ENCODE results near the gene ABHD18. TPM values are rescaled to one million over a fixed set of nuclear protein-coding genes. Genes with fewer than 3 reads are reported as not detected.

The ABHD18 gene
- 10.9 and 17.5 TPM in 2 replicates for polyA plus RNA-seq
- polyA minus RNA-seq, result 21.4 and 23.8 TPM in 2 replicates

GRCh38 chr4:127965062-127965802 lies at the start of gene ABHD18, which contains the start of gene MFSD8:
ABHD18 (plus strand) TSS chr4:127965406; CDS start chr4:127982956, 17,550 bp downstream.
MFSD8 (minus strand) TSS chr4:127965173; CDS start chr4:127965133, 40 bp downstream.
- peak; percentile 82 for TF ChIP-seq TAF1 (IDR thresholded peaks at IDR 0.05; ENCODE audit: low read depth)
- peak; percentile 64 for TF ChIP-seq MXI1 (conservative IDR thresholded peaks at IDR 0.05; ENCODE audit: poor library complexity, severe bottlenecking)
- no peak for TF ChIP-seq EZH2 (IDR thresholded peaks at IDR 0.05; ENCODE audit: borderline replicate concordance, insufficient read depth, low read length, poor library complexity, severe bottlenecking)
- TF ChIP-seq EP300 (conservative IDR thresholded peaks at IDR 0.05; ENCODE audit: poor library complexity, severe bottlenecking), result no peak
- TF ChIP-seq POLR2AphosphoS5 (IDR thresholded peaks at IDR 0.05), result peak; percentile 87
- no peak for TF ChIP-seq RAD21 (conservative IDR thresholded peaks at IDR 0.05)
- TF ChIP-seq SMC3 (conservative IDR thresholded peaks at IDR 0.05; ENCODE audit: poor library complexity), result peak; percentile 37
- TF ChIP-seq REST (IDR thresholded peaks at IDR 0.05; ENCODE audit: borderline replicate concordance), result peak; percentile 56
- TF ChIP-seq CTCF (IDR thresholded peaks at IDR 0.05; ENCODE audit: poor library complexity, severe bottlenecking), result peak; percentile 61
- H3K9me2 ChIP-seq (ENCODE audit: insufficient read depth, low read length), result no peaks in the 10 kb centered on the region
- H3K4me2 ChIP-seq (ENCODE audit: low read length), result peak within 1 kb of the TSS; percentile 70
- H3K36me3 ChIP-seq (ENCODE audit: insufficient read depth, low read length), result no peaks in the 10 kb centered on the region
- no peaks in the 10 kb centered on the region for H3K27me3 ChIP-seq (ENCODE audit: insufficient read depth, low read depth, low read length)
- H3K9ac ChIP-seq (ENCODE audit: low read length), result peak within 1 kb of the TSS; percentile 91
- peak within 1 kb of the TSS; percentile 89 for H3K27ac ChIP-seq (ENCODE audit: low read length)
- H4K20me1 ChIP-seq (ENCODE audit: insufficient read depth), result no peaks in the 10 kb centered on the region
- H3K9me3 ChIP-seq (ENCODE audit: low read length), result no peaks in the 10 kb centered on the region
- H3F3A ChIP-seq (ENCODE audit: insufficient read depth, low read length, poor library complexity, severe bottlenecking), result no peaks in the 10 kb centered on the region
- H2AFZ ChIP-seq (ENCODE audit: low read depth, low read length), result peak within 1 kb of the TSS; percentile 99
- peaks cover 56% of the 10 kb centered on the region for H3K79me2 ChIP-seq (replicated peaks; ENCODE audit: insufficient read depth, low read length)
- peak within 1 kb of the TSS; percentile 70 for H3K4me3 ChIP-seq (ENCODE audit: low read length)

- H3K27ac ChIP-seq (ENCODE audit: low read length), result no peak overlapping the region
- no peak overlapping the region for H3K4me3 ChIP-seq (ENCODE audit: low read length)
- no peaks in the 10 kb centered on the region for H3F3A ChIP-seq (ENCODE audit: insufficient read depth, low read length, poor library complexity, severe bottlenecking)
- H3K79me2 ChIP-seq (replicated peaks; ENCODE audit: insufficient read depth, low read length), result no peaks in the 10 kb centered on the region
- H3K9ac ChIP-seq (ENCODE audit: low read length), result no peak overlapping the region
- no peaks in the 10 kb centered on the region for H4K20me1 ChIP-seq (ENCODE audit: insufficient read depth)
- no peaks in the 10 kb centered on the region for H3K9me2 ChIP-seq (ENCODE audit: insufficient read depth, low read length)
- H2AFZ ChIP-seq (ENCODE audit: low read depth, low read length), result no peak overlapping the region
- H3K4me2 ChIP-seq (ENCODE audit: low read length), result no peak overlapping the region
- no peak for TF ChIP-seq TAF1 (IDR thresholded peaks at IDR 0.05; ENCODE audit: low read depth)
- TF ChIP-seq POLR2AphosphoS5 (IDR thresholded peaks at IDR 0.05), result no peak
- TF ChIP-seq EP300 (conservative IDR thresholded peaks at IDR 0.05; ENCODE audit: poor library complexity, severe bottlenecking), result no peak
- no peaks in the 10 kb centered on the region for H3K27me3 ChIP-seq (ENCODE audit: insufficient read depth, low read depth, low read length)
- no peaks in the 10 kb centered on the region for H3K9me3 ChIP-seq (ENCODE audit: low read length)
- peaks cover 6% of the 10 kb centered on the region for H3K36me3 ChIP-seq (ENCODE audit: insufficient read depth, low read length)
Measured at GRCh38 chr4:127916512-127916911, 48.7 kb upstream of the ABHD18 start.
